CD4-positive, alpha-beta memory T cell (primary cell): Measurements from ENCODE around the gene PCBP3. TPM values are rescaled to one million over a fixed set of nuclear protein-coding genes. Genes with fewer than 3 reads are reported as not detected.

ENCODE experiments used
- CTCF ChIA-PET: fragments of 350-600 bp; sonication (Branson Sonifier 250); formaldehyde crosslinking; loops from one replicate; lab custom pipeline; 2021; ENCODE audit warnings: inconsistent platforms; ENCODE audit not compliant: partially characterized antibody; lab: Charles Lee
- POLR2A ChIA-PET: fragments of 350-600 bp; sonication (Branson Sonifier 250); formaldehyde crosslinking; loops from one replicate; lab custom pipeline; 2021; ENCODE audit not compliant: partially characterized antibody; lab: Charles Lee
- DNase-seq, 5 donors: peaks; one replicate each; pipeline versions ENCODE4 v3.0.0 to v3.0.0-alpha.2; 2020 to 2022; ENCODE audit warnings: mixed read lengths in 1 of 5
- H3K27ac ChIP-seq: one replicate; pipeline ENCODE4 v1.7.0; 2013; ENCODE audit warnings: low read depth, low read length
- H3K27me3 ChIP-seq: 2 replicates; pipeline ENCODE4 v1.7.0; 2013; ENCODE audit warnings: mild to moderate bottlenecking, low read length, moderate library complexity; ENCODE audit not compliant: insufficient read depth
- H3K36me3 ChIP-seq: 2 replicates; pipeline ENCODE4 v1.7.0; 2013; ENCODE audit warnings: mild to moderate bottlenecking, low read length, moderate library complexity; ENCODE audit not compliant: insufficient read depth
- H3K4me1 ChIP-seq: 2 replicates; pipeline ENCODE4 v1.7.0; 2013; ENCODE audit warnings: mild to moderate bottlenecking, low read length, moderate library complexity; ENCODE audit not compliant: insufficient read depth
- H3K4me3 ChIP-seq, 2 donors: one replicate each; pipeline ENCODE4 v1.7.0; 2013; ENCODE audit warnings: low read length in 2 of 2, mild to moderate bottlenecking in 1 of 2
- H3K9me3 ChIP-seq, 2 donors: one replicate each; pipeline ENCODE4 v1.7.0; 2013; ENCODE audit warnings: low read length in 2 of 2, control low read depth in 1 of 2; ENCODE audit not compliant: control insufficient read depth in 1 of 2
- H3K27ac Mint-ChIP-seq, 7 donors: one replicate each; pipeline ENCODE4 v1.8.0; 2020 to 2021; ENCODE audit warnings: mixed read lengths in 7 of 7, mild to moderate bottlenecking in 6 of 7, inconsistent platforms in 3 of 7, moderate library complexity in 3 of 7
- H3K27me3 Mint-ChIP-seq, 2 donors: one replicate each; pipeline ENCODE4 v1.8.0; 2020 to 2021; ENCODE audit warnings: mixed read lengths in 2 of 2
- H3K36me3 Mint-ChIP-seq, 2 donors: one replicate each; pipeline ENCODE4 v1.8.0; 2020 to 2021; ENCODE audit warnings: mixed read lengths in 2 of 2, inconsistent platforms in 1 of 2, mild to moderate bottlenecking in 1 of 2
- H3K4me1 Mint-ChIP-seq, 4 donors: one replicate each; pipeline ENCODE4 v1.8.0; 2020 to 2021; ENCODE audit warnings: mixed read lengths in 4 of 4, mild to moderate bottlenecking in 1 of 4
- H3K4me3 Mint-ChIP-seq, 8 donors: one replicate each; pipeline ENCODE4 v1.8.0; 2020 to 2021; ENCODE audit warnings: mixed read lengths in 8 of 8, mild to moderate bottlenecking in 7 of 8, moderate library complexity in 6 of 8, inconsistent platforms in 3 of 8
- H3K9me3 Mint-ChIP-seq, 8 donors: one replicate each; pipeline ENCODE4 v1.8.0; 2020 to 2021; ENCODE audit warnings: mixed read lengths in 8 of 8, mild to moderate bottlenecking in 5 of 8, inconsistent platforms in 3 of 8, moderate library complexity in 1 of 8
- intact Hi-C: fragments of 100-400 bp; cut with micrococcal nuclease; formaldehyde crosslinking; loops from one replicate; pipeline ENCODE4 v1.15.1; 2023
- polyA plus RNA-seq, 2 donors: library from polyadenylated mRNA; unstranded; fragments of 300-500 nt; fragmentation: Illumina TruSeq; gene quantifications; one replicate each; pipeline ENCODE4 v1.2.3, GENCODE V29; 2021
- total RNA-seq, 2 experiments: library from RNA; stranded (reverse); gene quantifications; one replicate each; pipeline ENCODE4 v1.2.3, GENCODE V29; 2021

Gene PCBP3
- total and polyA plus RNA-seq, 4 experiments from 2014 or later, result 0.36 to 1.6 (median 1.0) TPM

DNA sequence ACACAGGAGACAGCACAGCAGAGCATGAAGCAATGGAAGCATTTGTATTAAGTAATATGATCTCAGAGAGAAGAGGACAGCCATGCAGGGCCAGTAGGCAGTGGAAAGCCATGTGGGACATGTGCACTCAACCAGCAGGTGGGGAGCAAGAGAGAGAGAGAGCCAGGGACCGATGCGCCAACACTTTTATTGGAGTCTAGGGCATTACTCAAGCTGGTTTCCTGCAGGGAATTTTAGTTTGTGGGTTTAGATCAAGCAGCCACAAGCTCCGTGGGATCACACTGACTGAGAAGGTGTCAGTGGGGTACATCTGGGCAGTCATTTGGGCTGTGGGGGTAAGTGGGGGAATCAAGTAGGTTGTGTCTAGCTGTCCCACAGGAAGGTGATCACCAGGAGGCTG lies 137.1 kb downstream of the PCBP3 start:
- Mint-ChIP-seq H3K4me3 (no peak overlapping the region), H3K4me1 (no peaks in the 10 kb centered on the region), H3K27me3 (peaks cover 7 to 15% of the 10 kb centered on the region in 2 donors), H3K36me3 (peaks cover 1 to 12% of the 10 kb centered on the region in 2 donors), H3K27ac (peak overlapping the region in 2 of 7 donors; percentile 6 to 43), H3K9me3 (peaks cover 0 to 29% (median 19%) of the 10 kb centered on the region in 8 donors)
- CTCF ChIA-PET, result no interaction called here
- POLR2A ChIA-PET, result no interaction called here
- intact Hi-C loops, result no loop called here
- Histone ChIP-seq H3K27ac (no peak overlapping the region), H3K36me3 (no peaks in the 10 kb centered on the region), H3K27me3 (no peaks in the 10 kb centered on the region), H3K9me3 (peaks cover 0 to 4% of the 10 kb centered on the region in 2 donors), H3K4me1 (no peaks in the 10 kb centered on the region), H3K4me3 (no peak overlapping the region)
- no peak for DNase-seq

DNA sequence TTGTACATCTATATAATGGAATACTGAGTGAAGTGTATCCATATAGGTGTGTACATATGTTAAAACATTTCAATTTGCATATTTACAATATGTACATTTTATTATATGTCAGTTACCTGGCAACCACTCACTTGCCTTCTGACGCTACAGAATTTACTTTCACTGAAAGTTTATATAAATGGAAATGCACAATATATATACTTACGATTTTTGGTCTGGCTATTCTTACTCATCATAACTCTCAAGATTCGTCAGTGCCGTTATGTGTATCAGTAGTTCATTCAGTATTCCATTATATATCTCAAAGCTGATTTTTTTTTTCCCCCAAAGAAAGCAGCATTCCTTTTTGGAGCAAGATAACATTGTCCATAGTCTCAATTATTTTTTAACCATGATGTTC lies 138.2 kb downstream of the PCBP3 start:
- Histone ChIP-seq H3K4me1 (no peaks in the 10 kb centered on the region), H3K4me3 (no peak overlapping the region), H3K27me3 (no peaks in the 10 kb centered on the region), H3K27ac (no peak overlapping the region), H3K36me3 (no peaks in the 10 kb centered on the region), H3K9me3 (peaks cover 0 to 4% of the 10 kb centered on the region in 2 donors)
- Mint-ChIP-seq H3K4me3 (no peak overlapping the region), H3K27me3 (peaks cover 7 to 12% of the 10 kb centered on the region in 2 donors), H3K9me3 (peaks cover 0 to 20% (median 17%) of the 10 kb centered on the region in 8 donors), H3K4me1 (no peaks in the 10 kb centered on the region), H3K27ac (no peak overlapping the region), H3K36me3 (peaks cover 1 to 12% of the 10 kb centered on the region in 2 donors)
- DNase-seq, result no peak
- ChIA-PET CTCF (no interaction called here), POLR2A (no interaction called here)
- intact Hi-C loops, result no loop called here

- H3K9me3 Mint-ChIP-seq, result no peaks in the 10 kb centered on the region
- no peak overlapping the region for H3K4me3 ChIP-seq
- no peak overlapping the region for H3K27ac ChIP-seq
- intact Hi-C loops, result no loop called here
- no peak overlapping the region for H3K27ac Mint-ChIP-seq
- no peaks in the 10 kb centered on the region for H3K4me1 Mint-ChIP-seq
- peaks cover 4 to 8% of the 10 kb centered on the region in 2 donors for H3K27me3 Mint-ChIP-seq
- DNase-seq, result no peak
- no peaks in the 10 kb centered on the region for H3K36me3 ChIP-seq
- H3K4me3 Mint-ChIP-seq, result no peak overlapping the region
- CTCF ChIA-PET, result no interaction called here
- no peaks in the 10 kb centered on the region for H3K36me3 Mint-ChIP-seq
- no peaks in the 10 kb centered on the region for H3K9me3 ChIP-seq
- no peaks in the 10 kb centered on the region for H3K4me1 ChIP-seq
- no peaks in the 10 kb centered on the region for H3K27me3 ChIP-seq
- POLR2A ChIA-PET, result no interaction called here
Measured at GRCh38 chr21:45786660-45787059, 143.1 kb downstream of the PCBP3 start.

- H3K27me3 ChIP-seq, result no peaks in the 10 kb centered on the region
- no peaks in the 10 kb centered on the region for H3K4me1 ChIP-seq
- H3K4me3 ChIP-seq, result no peak overlapping the region
- no peaks in the 10 kb centered on the region for H3K36me3 ChIP-seq
- ChIA-PET CTCF (no interaction called here), POLR2A (no interaction called here)
- Mint-ChIP-seq H3K4me1 (no peaks in the 10 kb centered on the region), H3K9me3 (no peaks in the 10 kb centered on the region), H3K4me3 (no peak overlapping the region), H3K27me3 (peaks cover 3 to 8% of the 10 kb centered on the region in 2 donors), H3K27ac (no peak overlapping the region), H3K36me3 (no peaks in the 10 kb centered on the region)
- no peak overlapping the region for H3K27ac ChIP-seq
- intact Hi-C loops, result no loop called here
- DNase-seq, result no peak
- no peaks in the 10 kb centered on the region for H3K9me3 ChIP-seq
Measured at GRCh38 chr21:45787371-45787770, 143.8 kb downstream of the PCBP3 start.

GRCh38 chr21:45788198-45788597 lies 144.7 kb downstream of the PCBP3 start:
- no peaks in the 10 kb centered on the region for H3K4me1 ChIP-seq
- H3K4me1 Mint-ChIP-seq, result no peaks in the 10 kb centered on the region
- H3K27ac ChIP-seq, result no peak overlapping the region
- intact Hi-C loops, result no loop called here
- H3K27ac Mint-ChIP-seq, result no peak overlapping the region
- H3K9me3 ChIP-seq, result no peaks in the 10 kb centered on the region
- no peaks in the 10 kb centered on the region for H3K27me3 ChIP-seq
- ChIA-PET CTCF (no interaction called here), POLR2A (no interaction called here)
- no peak overlapping the region for H3K4me3 Mint-ChIP-seq
- H3K36me3 ChIP-seq, result no peaks in the 10 kb centered on the region
- H3K36me3 Mint-ChIP-seq, result no peaks in the 10 kb centered on the region
- H3K9me3 Mint-ChIP-seq, result no peaks in the 10 kb centered on the region
- no peak for DNase-seq
- H3K4me3 ChIP-seq, result no peak overlapping the region
- H3K27me3 Mint-ChIP-seq, result peaks cover 0 to 9% of the 10 kb centered on the region in 2 donors

DNA sequence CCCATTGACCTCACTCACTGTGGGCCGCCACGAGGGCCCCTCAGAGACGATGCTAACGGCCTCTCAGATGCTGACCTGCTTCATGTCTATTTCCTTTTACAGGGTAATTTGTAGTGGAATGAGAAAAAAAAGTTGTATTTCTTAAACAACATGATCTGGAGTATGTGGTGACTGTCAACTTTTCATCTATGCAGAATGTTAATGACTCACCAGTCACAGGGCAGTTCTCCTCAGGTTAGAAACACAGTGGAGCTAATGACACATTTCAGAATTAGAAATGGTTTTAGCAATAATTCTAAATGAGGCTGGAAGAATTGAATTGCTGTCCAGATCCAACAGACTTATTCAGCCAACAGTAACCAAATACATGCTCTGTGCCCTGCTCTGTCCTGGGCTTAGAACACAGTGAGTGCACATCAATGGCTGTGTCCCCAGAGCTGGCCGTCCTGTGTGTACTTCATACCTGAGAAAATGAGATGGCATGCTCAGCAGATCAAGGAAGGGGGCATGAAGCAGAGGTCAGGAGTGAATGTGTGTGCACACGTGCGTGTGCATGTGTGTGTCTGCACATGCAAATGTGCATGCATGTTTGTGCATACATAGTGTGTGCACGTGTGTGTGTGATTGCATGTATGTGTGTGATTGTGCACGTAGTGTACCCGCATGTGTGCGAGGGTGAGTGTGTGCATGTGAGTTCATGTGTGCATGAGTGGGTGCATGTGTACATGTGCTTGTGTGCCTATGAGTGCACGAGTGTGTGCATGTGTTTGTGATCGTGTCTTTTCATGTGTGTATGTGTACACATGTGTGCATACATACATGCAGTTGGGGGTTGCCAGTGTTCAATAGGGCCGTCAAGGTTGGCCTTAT lies 145.3 kb downstream of the PCBP3 start:
- Mint-ChIP-seq H3K27ac (no peak overlapping the region), H3K36me3 (no peaks in the 10 kb centered on the region), H3K4me3 (no peak overlapping the region), H3K27me3 (peaks cover 0 to 7% of the 10 kb centered on the region in 2 donors), H3K4me1 (no peaks in the 10 kb centered on the region), H3K9me3 (no peaks in the 10 kb centered on the region)
- ChIA-PET POLR2A (no interaction called here), CTCF (no interaction called here)
- intact Hi-C loops, result no loop called here
- Histone ChIP-seq H3K27ac (no peak overlapping the region), H3K4me1 (no peaks in the 10 kb centered on the region), H3K36me3 (no peaks in the 10 kb centered on the region), H3K4me3 (no peak overlapping the region), H3K27me3 (no peaks in the 10 kb centered on the region), H3K9me3 (no peaks in the 10 kb centered on the region)
- DNase-seq, result no peak

GRCh38 chr21:45790427-45790826 lies 146.9 kb downstream of the PCBP3 start:
- Histone ChIP-seq H3K27me3 (no peaks in the 10 kb centered on the region), H3K9me3 (no peaks in the 10 kb centered on the region), H3K27ac (no peak overlapping the region), H3K4me3 (no peak overlapping the region), H3K4me1 (no peaks in the 10 kb centered on the region), H3K36me3 (no peaks in the 10 kb centered on the region)
- CTCF ChIA-PET, result no interaction called here
- Mint-ChIP-seq H3K4me1 (no peaks in the 10 kb centered on the region), H3K36me3 (no peaks in the 10 kb centered on the region), H3K27me3 (peaks cover 0 to 7% of the 10 kb centered on the region in 2 donors), H3K9me3 (no peaks in the 10 kb centered on the region), H3K27ac (no peak overlapping the region), H3K4me3 (no peak overlapping the region)
- POLR2A ChIA-PET, result no interaction called here
- intact Hi-C loops, result no loop called here
- DNase-seq, result no peak
